Natural killer cell (primary cell): Measurements from ENCODE around the gene L3MBTL2. TPM values are rescaled to one million over a fixed set of nuclear protein-coding genes. Genes with fewer than 3 reads are reported as not detected.

Experiments
- ATAC-seq, 3 donors: fragments of 150-1000 bp in 2 of 3; fragments of 200-7000 bp in 1 of 3; cut with Tn5 transposase; 1 replicate in 1 of 3; 2 replicates in 2 of 3; pipeline ENCODE4 v1.10.0; 2021; ENCODE audit warnings: mild to moderate bottlenecking in 2 of 3, moderate library complexity in 2 of 3
- DNase-seq, 2 donors: peaks; one replicate each; pipeline versions ENCODE4 v3.0.0 to v3.0.0-alpha.2; 2013 to 2021; ENCODE audit warnings: mixed read lengths in 1 of 2
- H3K27ac ChIP-seq: one replicate; pipeline ENCODE4 v1.5.1; 2013; ENCODE audit warnings: mild to moderate bottlenecking, low read length
- H3K27me3 ChIP-seq: one replicate; pipeline ENCODE4 v1.6.1; 2013; ENCODE audit warnings: low read length; ENCODE audit not compliant: control insufficient read depth, insufficient read depth
- H3K36me3 ChIP-seq: one replicate; pipeline ENCODE4 v1.6.1; 2013; ENCODE audit warnings: low read length; ENCODE audit not compliant: control insufficient read depth, insufficient read depth
- H3K4me1 ChIP-seq: one replicate; pipeline ENCODE4 v1.6.1; 2013; ENCODE audit warnings: low read length; ENCODE audit not compliant: control insufficient read depth, insufficient read depth
- H3K4me3 ChIP-seq: one replicate; pipeline ENCODE4 v1.5.1; 2013; ENCODE audit warnings: low read length
- H3K9me3 ChIP-seq: one replicate; pipeline ENCODE4 v1.6.1; 2013; ENCODE audit warnings: low read length; ENCODE audit not compliant: control insufficient read depth, insufficient read depth
- H3K27ac Mint-ChIP-seq, 2 donors: one replicate each; pipeline ENCODE4 v1.8.0; 2022; ENCODE audit warnings: mild to moderate bottlenecking in 2 of 2, mixed read lengths in 2 of 2, moderate library complexity in 1 of 2
- H3K27me3 Mint-ChIP-seq, 2 donors: one replicate each; pipeline ENCODE4 v1.8.0; 2022; ENCODE audit warnings: low read depth in 2 of 2, mixed read lengths in 2 of 2
- H3K36me3 Mint-ChIP-seq: one replicate; pipeline ENCODE4 v1.8.0; 2022; ENCODE audit warnings: mixed read lengths
- H3K4me1 Mint-ChIP-seq, 2 donors: one replicate each; pipeline ENCODE4 v1.8.0; 2022; ENCODE audit warnings: mixed read lengths in 2 of 2
- H3K4me3 Mint-ChIP-seq: one replicate; pipeline ENCODE4 v1.8.0; 2022; ENCODE audit warnings: mild to moderate bottlenecking, moderate library complexity, mixed read lengths
- H3K9me3 Mint-ChIP-seq, 2 donors: one replicate each; pipeline ENCODE4 v1.8.0; 2022; ENCODE audit warnings: mixed read lengths in 2 of 2
- WGBS: methylation state at CpG from one replicate; pipeline ENCODE4 v1.1.7; 2013; ENCODE audit warnings: missing lambda C conversion rate; ENCODE audit not compliant: insufficient coverage; 5-methylcytosine and 5-hydroxymethylcytosine counted together
- intact Hi-C: fragments of 100-400 bp; cut with micrococcal nuclease; formaldehyde crosslinking; loops from one replicate; pipeline ENCODE4 v1.14.2; 2022
- total RNA-seq, 4 donors: library from RNA; stranded (reverse); fragments of 120-200 nt in 1 of 4; gene quantifications; one replicate each; pipeline versions ENCODE4 v1.2.3 to v1.2.4, GENCODE V29; 2013 to 2022
- TF ChIP-seq, protein P1 (sequence below): fragments of 200-600 bp; IDR thresholded peaks from one replicate; pipeline ENCODE4 v1.8.0; 2022; ENCODE audit warnings: antibody characterized with exemption

L3MBTL2 gene
- total RNA-seq, 3 donors from 2014 or later (not counting 1 experiment from before 2014, with no cell fraction given) = 25.2 to 32.1 (median 31.7) TPM

DNA sequence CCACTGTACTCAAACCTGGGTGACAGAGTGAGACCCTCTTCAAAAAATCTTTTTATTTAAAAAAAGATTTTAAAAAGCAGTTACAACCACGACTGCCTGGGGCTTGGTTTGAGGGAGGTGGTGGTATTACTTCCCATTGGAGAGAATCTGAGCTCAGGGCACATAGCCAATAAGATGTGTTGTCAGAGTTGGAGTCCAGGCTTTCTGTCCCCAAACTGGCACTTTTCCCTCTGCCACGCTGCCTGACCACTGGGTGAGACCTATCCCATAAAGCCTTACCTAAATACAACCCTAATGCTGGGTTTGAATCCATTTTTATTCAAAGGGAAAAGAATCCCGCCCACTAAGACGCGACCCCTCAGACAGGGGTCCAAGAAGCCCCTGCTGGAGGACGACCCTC, 24.1 kb downstream of the L3MBTL2 start:
- 97% methylated on average over 6 of the region's 6 CpGs for WGBS
- intact Hi-C loops = no loop called here
- H3K27me3 Mint-ChIP-seq = no peaks in the 10 kb centered on the region
- Histone ChIP-seq H3K4me1 (no peaks in the 10 kb centered on the region), H3K27ac (no peak overlapping the region), H3K9me3 (no peaks in the 10 kb centered on the region), H3K4me3 (no peak overlapping the region), H3K36me3 (peaks cover 38% of the 10 kb centered on the region), H3K27me3 (no peaks in the 10 kb centered on the region)
- no peaks in the 10 kb centered on the region for H3K9me3 Mint-ChIP-seq
- H3K4me3 Mint-ChIP-seq = no peak overlapping the region
- H3K36me3 Mint-ChIP-seq = no peaks in the 10 kb centered on the region
- no peaks in the 10 kb centered on the region for H3K4me1 Mint-ChIP-seq
- no peak for ATAC-seq
- TF ChIP-seq, protein P1, sequence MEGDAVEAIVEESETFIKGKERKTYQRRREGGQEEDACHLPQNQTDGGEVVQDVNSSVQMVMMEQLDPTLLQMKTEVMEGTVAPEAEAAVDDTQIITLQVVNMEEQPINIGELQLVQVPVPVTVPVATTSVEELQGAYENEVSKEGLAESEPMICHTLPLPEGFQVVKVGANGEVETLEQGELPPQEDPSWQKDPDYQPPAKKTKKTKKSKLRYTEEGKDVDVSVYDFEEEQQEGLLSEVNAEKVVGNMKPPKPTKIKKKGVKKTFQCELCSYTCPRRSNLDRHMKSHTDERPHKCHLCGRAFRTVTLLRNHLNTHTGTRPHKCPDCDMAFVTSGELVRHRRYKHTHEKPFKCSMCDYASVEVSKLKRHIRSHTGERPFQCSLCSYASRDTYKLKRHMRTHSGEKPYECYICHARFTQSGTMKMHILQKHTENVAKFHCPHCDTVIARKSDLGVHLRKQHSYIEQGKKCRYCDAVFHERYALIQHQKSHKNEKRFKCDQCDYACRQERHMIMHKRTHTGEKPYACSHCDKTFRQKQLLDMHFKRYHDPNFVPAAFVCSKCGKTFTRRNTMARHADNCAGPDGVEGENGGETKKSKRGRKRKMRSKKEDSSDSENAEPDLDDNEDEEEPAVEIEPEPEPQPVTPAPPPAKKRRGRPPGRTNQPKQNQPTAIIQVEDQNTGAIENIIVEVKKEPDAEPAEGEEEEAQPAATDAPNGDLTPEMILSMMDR = no peak
- DNase-seq = no peak
- no peak overlapping the region for H3K27ac Mint-ChIP-seq

DNA sequence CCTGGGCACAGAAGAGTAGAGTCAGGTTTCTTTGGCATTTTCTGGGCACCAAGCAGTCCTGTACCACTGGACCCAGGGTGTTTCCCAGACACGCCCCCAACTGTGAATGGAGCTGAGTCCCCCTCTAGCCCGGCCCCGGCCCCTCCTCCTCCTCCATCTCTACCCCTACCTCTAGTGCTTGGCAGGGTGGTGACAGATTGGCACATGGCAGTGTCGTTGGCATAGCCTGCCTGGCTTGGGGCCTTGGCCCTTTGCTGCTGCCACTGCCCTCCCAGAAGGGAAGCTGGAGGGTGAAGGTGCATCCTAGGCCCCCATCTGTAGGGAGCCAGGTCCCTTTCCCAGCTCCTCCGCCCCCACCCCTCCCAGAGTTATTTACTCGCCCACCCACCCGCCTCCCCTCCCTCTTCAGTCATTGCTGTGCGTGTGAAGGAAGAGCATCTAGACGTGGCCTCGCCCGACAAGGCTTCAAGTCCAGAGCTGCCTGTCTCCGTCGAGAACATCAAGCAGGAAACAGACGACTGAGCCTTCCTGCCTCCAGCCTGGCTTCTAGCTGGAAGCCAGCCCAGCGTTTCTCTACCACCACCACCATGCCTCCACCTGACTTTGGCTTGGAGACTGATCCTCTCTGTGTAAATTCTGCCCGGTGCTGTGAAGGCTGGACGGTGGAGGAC, 24.8 kb downstream of the L3MBTL2 start:
- Mint-ChIP-seq H3K27ac (no peak overlapping the region), H3K27me3 (no peaks in the 10 kb centered on the region), H3K4me1 (no peaks in the 10 kb centered on the region), H3K9me3 (no peaks in the 10 kb centered on the region), H3K4me3 (no peak overlapping the region), H3K36me3 (no peaks in the 10 kb centered on the region)
- ATAC-seq (no peak), DNase-seq (no peak)
- TF ChIP-seq, protein P1 = no peak
- Histone ChIP-seq H3K27ac (no peak overlapping the region), H3K36me3 (peaks cover 32% of the 10 kb centered on the region), H3K9me3 (no peaks in the 10 kb centered on the region), H3K27me3 (no peaks in the 10 kb centered on the region), H3K4me1 (no peaks in the 10 kb centered on the region), H3K4me3 (no peak overlapping the region)
- intact Hi-C loops = no loop called here
- 58% methylated on average over 16 of the region's 17 CpGs for WGBS

DNA sequence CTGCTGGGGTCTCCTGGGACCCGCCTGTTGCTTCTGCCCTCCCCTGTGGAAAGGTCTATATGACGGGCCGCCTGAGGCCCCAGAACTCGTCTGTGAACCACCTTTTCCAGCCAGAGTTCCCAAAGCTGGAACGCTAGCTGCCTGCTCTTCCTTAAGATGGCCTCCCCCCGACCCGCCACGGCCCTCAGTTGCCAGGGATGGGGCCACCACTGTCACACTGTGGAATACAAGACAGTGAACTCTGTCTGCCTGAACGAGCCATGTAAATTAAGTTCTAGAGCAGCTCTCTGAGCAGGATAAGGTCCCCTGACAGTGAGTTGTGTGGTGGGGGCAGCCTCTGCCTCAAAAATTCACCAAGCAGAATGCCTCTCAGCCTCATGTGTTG, 25.3 kb downstream of the L3MBTL2 start:
- intact Hi-C loops = no loop called here
- DNase-seq = no peak
- no peaks in the 10 kb centered on the region for H3K9me3 Mint-ChIP-seq
- Histone ChIP-seq H3K4me1 (no peaks in the 10 kb centered on the region), H3K4me3 (no peak overlapping the region), H3K27me3 (no peaks in the 10 kb centered on the region), H3K27ac (no peak overlapping the region), H3K9me3 (no peaks in the 10 kb centered on the region), H3K36me3 (peaks cover 30% of the 10 kb centered on the region)
- WGBS = 90% methylated on average over 9 of the region's 9 CpGs
- no peak for ATAC-seq
- H3K4me1 Mint-ChIP-seq = no peaks in the 10 kb centered on the region
- no peaks in the 10 kb centered on the region for H3K27me3 Mint-ChIP-seq
- no peak overlapping the region for H3K4me3 Mint-ChIP-seq
- H3K36me3 Mint-ChIP-seq = no peaks in the 10 kb centered on the region
- TF ChIP-seq, protein P1 = no peak
- no peak overlapping the region for H3K27ac Mint-ChIP-seq

DNA sequence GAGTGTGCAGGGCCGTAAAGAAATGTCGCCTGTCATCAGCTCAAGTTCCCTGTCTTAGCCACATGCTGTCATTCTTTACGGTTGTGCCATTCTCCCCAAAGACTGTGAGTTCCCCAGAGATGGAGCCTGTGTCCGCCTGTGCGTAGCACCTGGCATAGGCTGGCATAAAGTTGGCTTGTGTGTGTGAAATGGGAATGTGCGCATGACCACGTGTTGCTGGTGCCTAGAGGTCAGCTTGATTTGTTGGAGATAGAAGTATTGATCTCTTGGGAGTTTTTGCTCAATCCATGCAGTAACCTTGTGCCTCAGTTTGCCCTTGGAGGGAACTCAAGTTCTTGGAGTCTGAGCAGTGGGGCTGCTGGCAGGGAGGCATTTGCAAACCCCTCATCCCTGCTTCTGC, 26.3 kb downstream of the L3MBTL2 start:
- Histone ChIP-seq H3K36me3 (peaks cover 25% of the 10 kb centered on the region), H3K9me3 (no peaks in the 10 kb centered on the region), H3K4me1 (no peaks in the 10 kb centered on the region), H3K4me3 (no peak overlapping the region), H3K27ac (no peak overlapping the region), H3K27me3 (no peaks in the 10 kb centered on the region)
- H3K4me3 Mint-ChIP-seq = no peak overlapping the region
- intact Hi-C loops = no loop called here
- no peak for ATAC-seq
- no peaks in the 10 kb centered on the region for H3K9me3 Mint-ChIP-seq
- TF ChIP-seq, protein P1 = no peak
- no peak overlapping the region for H3K27ac Mint-ChIP-seq
- no peak for DNase-seq
- no peaks in the 10 kb centered on the region for H3K36me3 Mint-ChIP-seq
- 93% methylated on average over 7 of the region's 7 CpGs for WGBS
- no peaks in the 10 kb centered on the region for H3K4me1 Mint-ChIP-seq
- no peaks in the 10 kb centered on the region for H3K27me3 Mint-ChIP-seq
